ENCODE data around the gene COL27A1.

COL27A1 gene

GRCh38 chr9:114342755-114343440, 187.6 kb downstream of the COL27A1 start:
- no peak for DNase-seq (ENCODE audit: low read depth in 2 of 2)

- no peak for DNase-seq (ENCODE audit: low read depth in 2 of 2)
Measured at GRCh38 chr9:114343471-114344187, 188.3 kb downstream of the COL27A1 start.

GRCh38 chr9:114344188-114344566, 188.8 kb downstream of the COL27A1 start:
- DNase-seq (ENCODE audit: low read depth in 2 of 2) = no peak

GRCh38 chr9:114344692-114345091, 189.4 kb downstream of the COL27A1 start:
- no peak for DNase-seq (ENCODE audit: low read depth in 2 of 2)

- no peak for DNase-seq (ENCODE audit: low read depth in 2 of 2)
Measured at GRCh38 chr9:114345493-114346065, 190.2 kb downstream of the COL27A1 start.

GRCh38 chr9:114346146-114346545, 190.8 kb downstream of the COL27A1 start:
- no peak for DNase-seq (ENCODE audit: low read depth in 2 of 2)

GRCh38 chr9:114347675-114348074, 192.3 kb downstream of the COL27A1 start:
- no peak for DNase-seq (ENCODE audit: low read depth in 2 of 2)

GRCh38 chr9:114348261-114348905, 193.0 kb downstream of the COL27A1 start:
- no peak for DNase-seq (ENCODE audit: low read depth in 2 of 2)

GRCh38 chr9:114348906-114349482, 193.7 kb downstream of the COL27A1 start:
- DNase-seq (ENCODE audit: low read depth in 2 of 2) = peak; percentile 56 to 73

- DNase-seq (ENCODE audit: low read depth in 2 of 2) = no peak
Measured at GRCh38 chr9:114349713-114350480, 194.6 kb downstream of the COL27A1 start.

- DNase-seq (ENCODE audit: low read depth in 2 of 2) = no peak
Measured at GRCh38 chr9:114350636-114351401, 195.5 kb downstream of the COL27A1 start.

GRCh38 chr9:114351932-114352331, 196.6 kb downstream of the COL27A1 start:
- DNase-seq (ENCODE audit: low read depth in 2 of 2) = no peak

- no peak for DNase-seq (ENCODE audit: low read depth in 2 of 2)
Measured at GRCh38 chr9:114355821-114356220, 200.5 kb downstream of the COL27A1 start.

- no peak for DNase-seq (ENCODE audit: low read depth in 2 of 2)
Measured at GRCh38 chr9:114356792-114357191, 201.5 kb downstream of the COL27A1 start.

GRCh38 chr9:114357360-114357759, 202.0 kb downstream of the COL27A1 start:
- DNase-seq (ENCODE audit: low read depth in 2 of 2) = no peak

GRCh38 chr9:114357911-114358328, 202.6 kb downstream of the COL27A1 start:
- DNase-seq (ENCODE audit: low read depth in 2 of 2) = no peak

GRCh38 chr9:114359801-114360200, 204.5 kb downstream of the COL27A1 start:
- DNase-seq (ENCODE audit: low read depth in 2 of 2) = no peak

GRCh38 chr9:114361542-114361941, 206.2 kb downstream of the COL27A1 start:
- DNase-seq (ENCODE audit: low read depth in 2 of 2) = no peak

All from stimulated activated CD4-positive, alpha-beta T cell treated with anti-CD3 and anti-CD28 coated beads, Interleukin-1b, Interleukin-23, amount 100 ng/mL, for 4 hours (primary cell).